GM19463 (cell line): ENCODE measurements around the gene TNS3.
"Not testable (repeated sequence)": the region's sequence is repeated elsewhere in the genome, so short reads cannot be mapped to it uniquely, and the experiment has no call there.

Source experiments
- ATAC-seq: cut with Tn5 transposase; IDR thresholded peaks from one replicate; pipeline ENCODE4 v1.9.1; 2021; ENCODE audit warnings: mild to moderate bottlenecking, moderate library complexity; ENCODE audit not compliant: unreplicated experiment

The TNS3 gene

GRCh38 chr7:47273974-47274766, 307.7 kb downstream of the TNS3 start:
- no peak for ATAC-seq

GRCh38 chr7:47273088-47273487, 308.8 kb downstream of the TNS3 start:
- ATAC-seq = no peak

DNA sequence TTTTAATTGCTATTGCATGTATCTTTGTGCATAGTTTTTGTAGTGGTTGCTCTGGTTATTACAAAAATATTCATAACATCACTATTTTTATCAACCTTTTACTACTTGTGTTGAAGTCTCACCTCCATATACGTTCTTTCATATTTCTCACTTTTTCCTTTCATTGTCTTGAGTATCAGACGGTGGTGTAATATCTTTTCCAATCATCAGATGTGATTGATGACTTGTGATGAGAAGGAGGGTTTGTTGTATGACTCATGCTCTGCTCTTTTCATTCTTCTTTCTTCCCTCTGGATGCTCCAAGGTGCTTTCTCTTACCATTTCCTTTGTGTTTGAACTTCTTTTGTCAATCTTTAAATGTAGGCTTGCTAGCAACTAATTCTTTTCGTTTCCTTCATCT, 310.2 kb downstream of the TNS3 start:
- ATAC-seq = no peak

DNA sequence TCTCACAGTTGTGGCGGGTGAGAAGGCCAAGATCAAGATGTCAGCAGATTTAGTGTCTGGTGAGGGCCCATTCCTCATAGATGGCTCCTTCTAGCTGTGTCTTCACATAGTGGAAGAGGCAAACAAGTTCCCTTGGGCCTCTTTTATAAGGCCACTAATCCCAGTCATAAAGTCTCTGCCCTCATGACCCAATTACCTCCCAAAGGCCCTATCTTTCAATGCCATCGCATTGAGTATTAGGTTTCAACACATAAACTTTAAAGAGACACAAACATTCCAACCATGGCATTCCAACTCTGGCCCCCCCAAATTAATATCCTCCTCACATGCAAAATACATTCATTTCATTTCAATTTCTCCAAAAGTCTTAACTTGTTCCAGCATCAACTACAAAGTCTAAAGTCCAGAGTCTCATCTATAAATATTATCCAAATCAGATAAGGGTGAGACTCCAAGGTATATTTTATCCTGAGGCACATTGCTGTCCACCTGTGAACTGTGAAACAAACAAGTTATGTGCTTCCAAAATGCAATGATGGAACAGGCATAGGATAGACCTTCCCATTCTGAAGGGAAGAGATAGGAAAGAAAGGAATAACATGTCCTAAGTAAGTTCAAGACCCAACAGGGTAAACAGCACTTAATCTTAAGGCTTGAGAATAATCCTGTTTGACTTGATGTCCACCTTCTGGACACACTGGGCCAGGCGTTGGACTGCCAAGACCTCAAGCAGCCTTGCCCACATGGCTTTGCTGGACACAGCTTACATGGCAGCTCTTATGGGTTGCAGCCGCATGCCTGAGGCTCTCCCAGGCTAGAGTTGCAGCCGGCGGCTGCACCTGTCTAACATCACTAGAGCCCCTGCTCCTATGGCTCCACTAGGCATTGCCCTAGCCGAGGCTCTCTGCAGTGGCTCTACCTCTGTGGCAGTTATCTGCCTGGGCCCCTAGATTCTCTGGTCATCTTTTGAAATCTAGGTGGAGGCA, 312.8 kb downstream of the TNS3 start:
- no peak for ATAC-seq

GRCh38 chr7:47267346-47267745, 314.6 kb downstream of the TNS3 start:
- no peak for ATAC-seq

DNA sequence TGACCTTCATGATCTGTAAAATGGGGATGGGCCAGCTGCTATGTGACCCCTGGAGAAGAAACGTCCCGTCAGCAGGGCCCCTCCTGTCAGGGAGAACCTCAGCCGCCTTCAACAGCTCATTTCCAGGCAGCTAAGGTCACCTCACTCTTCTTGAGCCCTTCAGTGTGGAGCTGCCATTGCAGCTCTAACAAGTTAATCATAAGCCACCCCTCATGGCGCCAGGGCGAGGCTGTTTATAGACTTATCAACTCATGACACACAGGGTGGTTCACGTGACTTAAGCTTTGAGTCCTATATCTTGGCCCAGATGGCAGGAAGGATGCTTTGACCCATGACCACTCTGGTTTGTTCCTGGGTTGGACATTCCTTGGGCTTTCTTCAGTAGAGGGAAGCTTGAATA, 315.1 kb downstream of the TNS3 start:
- no peak for ATAC-seq

- ATAC-seq = peak; percentile 85
Measured at GRCh38 chr7:47266131-47266706, 315.7 kb downstream of the TNS3 start.

DNA sequence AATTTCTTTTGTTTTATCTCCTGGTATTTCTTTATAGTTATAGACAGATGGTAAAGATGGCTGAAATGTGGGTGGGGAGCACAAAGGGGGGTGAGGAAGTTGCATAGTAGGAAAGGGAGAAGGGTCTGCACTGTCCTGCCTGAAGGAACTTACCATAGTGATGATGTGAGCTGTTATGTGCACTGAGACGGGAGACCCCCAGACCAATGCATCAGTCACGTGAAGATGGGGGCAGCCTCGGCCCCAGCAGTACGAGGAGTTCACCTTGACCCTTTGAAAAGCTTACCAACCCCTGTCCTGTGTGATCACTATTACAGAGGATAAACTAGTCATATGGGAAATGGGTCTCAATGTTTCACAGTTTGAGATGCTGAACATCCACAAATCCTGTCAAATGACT, 316.3 kb downstream of the TNS3 start:
- no peak for ATAC-seq

DNA sequence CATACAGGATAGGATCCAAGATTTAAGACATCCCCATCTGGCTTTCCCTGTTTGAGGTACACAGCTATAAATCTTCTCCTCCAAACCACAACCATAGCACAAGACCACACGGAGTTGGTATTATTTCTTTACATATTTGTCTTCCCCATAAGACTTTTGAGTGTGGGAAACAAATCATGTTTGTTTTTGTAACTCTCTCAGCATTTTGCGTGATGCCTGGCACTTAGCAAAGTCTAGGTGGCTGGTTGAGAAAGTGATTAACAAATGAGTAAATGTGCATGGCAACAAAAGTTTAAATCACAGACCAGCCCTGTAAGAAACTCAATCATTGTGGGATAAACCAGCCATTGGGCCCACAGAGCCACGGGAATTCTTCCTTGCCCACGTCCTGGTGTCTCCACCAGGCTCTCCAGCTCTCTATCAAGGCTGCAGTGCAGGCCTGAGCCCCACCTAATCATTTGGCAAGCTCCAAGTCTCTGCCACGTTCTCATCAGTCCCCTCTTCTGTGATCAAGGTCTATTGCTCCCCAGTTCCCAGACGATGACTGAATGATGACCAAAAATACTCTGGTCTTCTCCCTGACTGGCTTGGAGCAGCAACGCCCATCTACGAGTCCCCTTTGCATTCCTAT, 317.8 kb downstream of the TNS3 start:
- ATAC-seq = no peak

DNA sequence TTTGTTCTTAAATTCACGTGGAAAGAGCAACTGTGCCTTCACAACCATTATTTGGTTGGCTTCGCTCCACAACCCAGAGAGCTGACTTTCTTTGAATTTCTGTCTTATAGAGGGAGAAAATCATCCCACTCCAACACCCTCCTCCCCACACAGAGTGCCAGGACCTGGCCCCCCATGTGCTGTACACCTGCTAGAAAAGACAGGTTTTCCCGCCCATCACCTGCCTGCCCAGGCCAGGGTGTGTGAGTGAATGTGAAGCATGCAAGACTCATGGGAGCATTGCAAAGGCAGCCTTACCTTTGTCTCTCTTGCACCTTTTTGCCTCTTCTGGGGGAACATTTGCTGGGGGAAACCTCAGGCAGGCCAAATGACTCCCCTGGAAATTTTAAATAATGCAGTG, 319.0 kb downstream of the TNS3 start:
- ATAC-seq = no peak

DNA sequence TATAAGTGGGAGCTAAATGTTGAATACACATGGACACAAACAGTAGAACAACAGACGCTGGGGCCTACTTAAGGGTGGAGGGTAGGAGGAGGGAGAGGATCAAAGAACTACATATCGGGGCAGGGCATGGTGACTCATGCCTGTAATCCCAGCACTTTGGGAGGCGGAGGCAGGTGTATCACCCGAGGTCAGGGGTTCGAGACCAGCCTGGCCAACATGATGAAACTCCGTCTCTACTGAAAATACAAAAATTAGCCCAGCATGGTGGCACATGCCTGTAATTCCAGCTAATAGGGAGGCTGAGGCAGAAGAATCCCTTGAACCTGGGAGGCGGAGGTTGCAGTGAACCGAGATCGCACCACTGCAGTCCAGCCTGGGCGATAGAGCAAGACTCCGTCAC, 319.8 kb downstream of the TNS3 start:
- ATAC-seq = not testable (repeated sequence)

DNA sequence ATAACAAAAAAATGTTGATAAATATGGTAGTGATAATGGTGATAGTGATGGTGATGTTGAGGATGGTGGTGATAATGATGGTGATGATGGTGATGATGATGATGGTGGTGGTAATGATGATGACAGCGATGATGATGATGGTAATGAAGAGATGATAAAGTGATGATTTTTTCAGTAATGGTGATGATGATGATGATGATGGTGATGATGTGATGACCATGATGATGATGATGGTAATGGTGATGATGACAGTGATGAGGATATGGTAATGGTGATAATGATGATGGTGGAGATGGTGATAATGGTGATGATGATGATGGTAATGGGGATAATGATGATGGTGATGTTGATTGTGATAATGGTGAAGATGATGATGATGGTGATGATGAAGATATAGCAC, 321.6 kb downstream of the TNS3 start:
- no peak for ATAC-seq

DNA sequence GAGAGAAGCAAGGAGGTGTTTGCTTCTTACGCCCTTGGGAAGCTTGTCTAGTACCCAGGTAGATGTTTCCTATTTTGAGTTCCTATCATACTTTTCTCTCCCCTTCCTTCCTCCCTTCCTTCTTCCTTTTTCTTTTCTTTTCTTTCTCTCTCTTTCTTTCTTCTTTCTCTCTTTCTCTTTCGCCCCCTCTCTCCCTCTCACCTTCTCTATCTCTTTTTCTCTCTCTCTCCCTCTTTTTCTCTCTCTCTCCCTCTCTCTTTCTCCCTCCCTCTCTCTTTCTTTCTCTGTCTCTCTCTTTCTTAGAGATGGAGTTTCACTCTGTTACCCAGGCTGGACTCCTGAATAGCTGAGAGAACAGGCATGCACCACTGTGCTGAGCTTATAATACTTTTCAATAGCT, 322.2 kb downstream of the TNS3 start:
- no peak for ATAC-seq

- ATAC-seq = no peak
Measured at GRCh38 chr7:47258798-47259197, 323.1 kb downstream of the TNS3 start.

DNA sequence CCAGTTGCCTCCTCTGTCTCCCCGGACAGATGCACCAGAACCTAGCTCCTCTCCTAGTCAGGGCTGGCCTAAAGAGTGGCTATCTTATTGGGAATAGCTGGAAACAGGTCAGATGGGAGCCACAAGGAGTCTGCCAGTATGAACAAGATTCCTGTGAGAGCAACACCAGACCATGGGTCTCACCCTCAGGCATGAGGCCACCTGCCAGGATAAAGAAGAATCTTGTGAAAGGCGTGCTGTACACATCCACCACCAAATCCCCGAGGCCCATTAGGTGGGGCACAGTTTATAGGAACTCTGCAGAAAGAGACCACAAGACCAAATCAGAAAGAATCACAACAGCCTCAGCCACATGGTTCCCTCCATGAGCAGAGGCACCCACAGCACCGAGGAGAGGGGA, 325.9 kb downstream of the TNS3 start:
- ATAC-seq = no peak

DNA sequence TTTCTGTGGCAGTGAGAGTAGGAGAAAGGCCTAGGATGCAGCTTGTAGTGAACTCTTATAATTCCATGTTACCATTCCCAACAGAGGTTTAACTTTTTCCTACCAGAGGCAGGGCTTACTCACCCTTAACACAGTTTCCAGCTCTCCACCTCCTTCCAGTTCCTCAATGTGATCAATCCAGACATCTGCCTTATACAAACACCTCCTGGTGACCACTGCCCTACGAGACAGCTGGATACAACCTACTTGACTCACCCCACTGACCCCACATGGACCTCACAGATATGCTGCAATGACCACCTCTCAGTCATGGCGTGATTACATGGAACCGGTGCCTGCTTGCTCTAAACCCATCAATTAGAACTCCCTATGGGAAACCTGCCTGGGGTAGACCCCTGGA, 326.5 kb downstream of the TNS3 start:
- ATAC-seq = no peak

- no peak for ATAC-seq
Measured at GRCh38 chr7:47255007-47255406, 326.9 kb downstream of the TNS3 start.

GRCh38 chr7:47254081-47254977, 327.6 kb downstream of the TNS3 start:
- ATAC-seq = peak; percentile 84

- peak; percentile 53 for ATAC-seq
Measured at GRCh38 chr7:47253650-47254080, 328.2 kb downstream of the TNS3 start.

DNA sequence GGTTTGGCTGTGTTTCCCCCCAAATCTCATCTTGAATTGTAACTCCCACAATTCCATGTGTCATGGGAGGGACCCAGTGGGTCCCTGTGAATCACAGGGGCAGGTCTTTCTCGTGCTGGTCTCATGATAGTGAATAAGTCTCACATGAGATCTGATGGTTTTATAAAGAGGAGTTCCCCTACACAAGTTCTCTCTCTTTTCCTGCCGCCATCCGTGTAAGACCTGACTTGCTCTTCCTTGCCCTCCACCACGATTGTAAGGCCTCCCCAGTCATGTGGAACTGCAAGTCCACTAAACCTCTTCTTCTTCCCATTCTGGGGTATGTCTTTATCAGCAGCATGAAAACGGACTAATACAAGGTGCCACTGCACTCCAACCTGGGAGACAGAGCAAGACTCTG, 329.2 kb downstream of the TNS3 start:
- ATAC-seq = no peak
